Measurements from ENCODE around the gene TTC7B. TPM values are rescaled to one million over a fixed set of nuclear protein-coding genes. Genes with fewer than 3 reads are reported as not detected.

The TTC7B gene
- total and polyA plus RNA-seq, 2 of the 13 experiments (the other 11 are each of a cell fraction or from before 2014, with no cell fraction given), result 1.3 to 3.2 TPM

GRCh38 chr14:90544971-90545370, 271.3 kb downstream of the TTC7B start:
- no peaks in the 10 kb centered on the region for H3K36me3 ChIP-seq (replicated peaks in 1 of 2; ENCODE audit: control insufficient read depth in 1 of 2, insufficient read depth in 2 of 2, low read length in 2 of 2)
- DNase-seq (ENCODE audit: low spot score), result no peak
- no peak overlapping the region for H3K9ac ChIP-seq (ENCODE audit: insufficient read depth, low read depth, low read length)
- ChIA-PET CTCF (ENCODE audit: low intra/inter-chr PET ratio, low total read pairs) (no interaction called here), POLR2A (interaction anchor here (1.1 kb wide), 1 partner anchor 11 kb away, joined by 3 read pairs; no protein-coding TSS in a partner anchor)
- no peaks in the 10 kb centered on the region for H4K20me1 ChIP-seq (ENCODE audit: insufficient read depth, low read length)
- H3K4me2 ChIP-seq (ENCODE audit: low read depth, low read length), result no peak overlapping the region
- H3K27me3 ChIP-seq (ENCODE audit: control insufficient read depth in 1 of 2, insufficient read depth in 2 of 2, low read length in 2 of 2), result peaks cover 0 to 3% of the 10 kb centered on the region in 2 experiments; a peak in 2 of 5 replicates
- intact Hi-C loops (cut with micrococcal nuclease; ENCODE audit: unreplicated experiment), result no loop called here
- no peak for FAIRE-seq
- WGBS (ENCODE audit: low lambda C conversion rate), result 37% methylated on average over 7 of the region's 8 CpGs
- H3K9me3 ChIP-seq (ENCODE audit: low read length), result no peaks in the 10 kb centered on the region
- no peak overlapping the region for H3K27ac ChIP-seq (ENCODE audit: extremely low read length, insufficient read depth, low read length)
- H3K4me1 ChIP-seq (ENCODE audit: insufficient read depth, low read length), result no peaks in the 10 kb centered on the region
- H3K4me3 ChIP-seq (replicated peaks in 1 of 3; ENCODE audit: insufficient read depth in 1 of 3, low read depth in 2 of 3, low read length in 3 of 3), result no peak overlapping the region
- no peak for ATAC-seq
- H2AFZ ChIP-seq (ENCODE audit: low read length), result no peak overlapping the region
- H3K79me2 ChIP-seq (ENCODE audit: insufficient read depth, low read length), result no peaks in the 10 kb centered on the region
- no peak for TF ChIP-seq MTF1 (CRISPR knock-in tag; IDR thresholded peaks at IDR 0.05)
- TF ChIP-seq NCOA1 (CRISPR knock-in tag; IDR thresholded peaks at IDR 0.05), result no peak
- TF ChIP-seq KAT7 (CRISPR knock-in tag; IDR thresholded peaks at IDR 0.05; ENCODE audit: borderline replicate concordance), result no peak
- no peak for TF ChIP-seq BCL6 (CRISPR knock-in tag; IDR thresholded peaks at IDR 0.05)
- no peak for TF ChIP-seq MAFK (conservative IDR thresholded peaks at IDR 0.05 in 1 of 2, IDR thresholded peaks at IDR 0.05 in 1 of 2; ENCODE audit: low read length in 2 of 2)
- no peak for TF ChIP-seq SMARCE1 (IDR thresholded peaks at IDR 0.05; ENCODE audit: borderline replicate concordance)
- TF ChIP-seq ZFAT (CRISPR knock-in tag; conservative IDR thresholded peaks at IDR 0.05), result no peak
- no peak for TF ChIP-seq KAT2B (IDR thresholded peaks at IDR 0.05; ENCODE audit: borderline replicate concordance, low read depth, low read length)
- no peak for TF ChIP-seq ZNF557 (CRISPR knock-in tag; IDR thresholded peaks at IDR 0.05)
- TF ChIP-seq ZNF639 (CRISPR knock-in tag; conservative IDR thresholded peaks at IDR 0.05), result no peak
- TF ChIP-seq ZNF703 (CRISPR knock-in tag; IDR thresholded peaks at IDR 0.05; ENCODE audit: borderline replicate concordance), result no peak
- in situ Hi-C loops (cut with HindIII; ENCODE audit: extremely low pct_ligation_motif_present, low pct_unique_long_range_greater_than_20kb), result no loop called here
- BruUV-seq (replicated peaks), result no TSS peak
